ENCODE results near the gene CERS6.

Gene CERS6

GRCh38 chr2:168431301-168432024, 24.6 kb upstream of the CERS6 start:
- H3K9me3 Mint-ChIP-seq: no peaks in the 10 kb centered on the region
- H3K27me3 Mint-ChIP-seq: no peaks in the 10 kb centered on the region
- ATAC-seq (replicated peaks; ENCODE audit: extremely low read depth, poor library complexity, severe bottlenecking) (no peak), DNase-seq (ENCODE audit: low spot score in 2 of 2) (no peak)
- H3K27ac Mint-ChIP-seq (ENCODE audit: low read depth): no peak overlapping the region
- H3K4me1 Mint-ChIP-seq: peaks cover 5% of the 10 kb centered on the region
- no peak overlapping the region for H3K4me3 Mint-ChIP-seq
- H3K36me3 Mint-ChIP-seq (ENCODE audit: insufficient read depth): peaks cover 2% of the 10 kb centered on the region

- no peak overlapping the region for H3K27ac Mint-ChIP-seq (ENCODE audit: low read depth)
- no peaks in the 10 kb centered on the region for H3K9me3 Mint-ChIP-seq
- H3K4me3 Mint-ChIP-seq: no peak overlapping the region
- no peak for DNase-seq (ENCODE audit: low spot score in 2 of 2)
- H3K36me3 Mint-ChIP-seq (ENCODE audit: insufficient read depth): peaks cover 2% of the 10 kb centered on the region
- no peak for ATAC-seq (replicated peaks; ENCODE audit: extremely low read depth, poor library complexity, severe bottlenecking)
- no peaks in the 10 kb centered on the region for H3K27me3 Mint-ChIP-seq
- peaks cover 5% of the 10 kb centered on the region for H3K4me1 Mint-ChIP-seq
Measured at GRCh38 chr2:168432100-168432499, 24.0 kb upstream of the CERS6 start.

DNA sequence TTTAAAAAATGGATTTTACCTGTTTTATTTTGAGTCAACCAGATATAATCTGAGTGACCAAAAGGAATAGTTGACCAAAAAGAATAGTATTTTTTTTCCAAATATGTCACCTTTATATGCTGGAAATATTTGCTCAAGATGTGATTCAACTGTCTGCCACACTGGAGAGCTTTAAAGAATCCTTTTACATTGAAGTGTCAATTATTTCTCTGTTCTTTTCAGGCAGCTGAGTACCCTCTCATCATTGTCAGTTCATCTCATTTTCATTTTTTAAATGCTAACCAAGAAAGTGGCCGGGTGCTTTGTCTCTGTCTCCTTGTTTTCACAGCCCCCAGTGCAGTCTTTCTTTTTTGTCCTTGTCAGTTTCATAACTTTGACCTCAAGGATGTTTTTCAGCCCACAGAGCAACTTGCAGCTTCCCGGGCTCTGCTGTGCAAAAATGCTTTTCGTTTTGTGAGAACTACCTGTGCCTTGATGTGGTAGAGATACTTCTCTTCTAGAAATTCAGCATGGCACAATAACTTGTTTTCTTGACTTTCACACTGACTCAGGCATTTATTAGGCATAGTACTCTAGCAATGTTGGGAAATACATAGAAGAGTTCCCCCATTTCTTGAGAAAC, 23.4 kb upstream of the CERS6 start:
- H3K27me3 Mint-ChIP-seq: no peaks in the 10 kb centered on the region

DNA sequence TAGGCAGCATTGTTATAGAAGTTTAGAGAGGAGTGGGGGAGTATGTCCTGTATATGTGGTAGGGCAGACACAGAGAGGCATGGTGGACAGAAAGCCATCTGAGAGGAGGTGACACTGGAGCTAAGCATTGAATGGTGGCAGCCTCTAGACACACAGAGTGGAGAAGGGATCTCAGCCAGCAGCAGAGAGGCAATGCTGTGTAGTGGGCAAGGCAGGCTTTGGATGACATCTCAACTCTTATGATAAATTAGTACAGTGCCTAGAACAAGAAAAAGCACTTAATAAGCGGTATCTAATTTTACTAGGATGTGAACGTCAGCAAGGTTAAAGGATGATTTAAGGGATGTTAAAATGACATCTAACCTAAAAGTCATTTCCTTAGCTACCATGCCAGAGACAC, 22.5 kb upstream of the CERS6 start:
- DNase-seq (ENCODE audit: low spot score in 2 of 2) (no peak), ATAC-seq (replicated peaks; ENCODE audit: extremely low read depth, poor library complexity, severe bottlenecking) (no peak)
- Mint-ChIP-seq H3K9me3 (no peaks in the 10 kb centered on the region), H3K27ac (ENCODE audit: low read depth) (no peak overlapping the region), H3K36me3 (ENCODE audit: insufficient read depth) (peaks cover 2% of the 10 kb centered on the region), H3K4me3 (no peak overlapping the region), H3K27me3 (no peaks in the 10 kb centered on the region), H3K4me1 (peaks cover 5% of the 10 kb centered on the region)

More for the DNA sequence above, 23.4 kb upstream of the CERS6 start:
- no peak for ATAC-seq (replicated peaks; ENCODE audit: extremely low read depth, poor library complexity, severe bottlenecking)
- DNase-seq (ENCODE audit: low spot score in 2 of 2): no peak
- Mint-ChIP-seq H3K9me3 (no peaks in the 10 kb centered on the region), H3K36me3 (ENCODE audit: insufficient read depth) (peaks cover 2% of the 10 kb centered on the region), H3K4me1 (peaks cover 5% of the 10 kb centered on the region), H3K4me3 (no peak overlapping the region), H3K27ac (ENCODE audit: low read depth) (no peak overlapping the region)

DNA sequence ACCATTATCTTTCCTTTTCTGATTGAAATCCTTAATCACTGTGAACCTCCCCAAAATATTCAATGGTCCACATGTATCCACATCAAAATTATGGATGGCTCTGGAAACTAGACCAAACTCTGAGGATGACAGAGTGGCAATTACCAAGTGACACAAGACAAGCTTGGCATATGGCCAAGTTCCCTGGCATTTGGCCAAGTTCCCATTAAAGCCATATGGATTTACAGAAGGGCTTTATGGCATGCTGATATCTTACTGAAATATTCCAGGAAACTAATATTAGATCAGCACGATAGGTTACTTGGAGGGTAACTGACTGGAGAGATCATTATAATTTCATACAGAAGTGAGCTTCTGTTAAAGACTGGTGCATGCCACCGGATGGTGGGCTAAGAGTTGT, 21.9 kb upstream of the CERS6 start:
- Mint-ChIP-seq H3K4me1 (peaks cover 5% of the 10 kb centered on the region), H3K9me3 (no peaks in the 10 kb centered on the region), H3K4me3 (no peak overlapping the region), H3K27ac (ENCODE audit: low read depth) (no peak overlapping the region), H3K27me3 (no peaks in the 10 kb centered on the region), H3K36me3 (ENCODE audit: insufficient read depth) (peaks cover 2% of the 10 kb centered on the region)
- DNase-seq (ENCODE audit: low spot score in 2 of 2): no peak
- ATAC-seq (replicated peaks; ENCODE audit: extremely low read depth, poor library complexity, severe bottlenecking): no peak

- Mint-ChIP-seq H3K4me1 (peaks cover 5% of the 10 kb centered on the region), H3K27ac (ENCODE audit: low read depth) (no peak overlapping the region), H3K4me3 (no peak overlapping the region), H3K36me3 (ENCODE audit: insufficient read depth) (peaks cover 2% of the 10 kb centered on the region), H3K27me3 (no peaks in the 10 kb centered on the region), H3K9me3 (no peaks in the 10 kb centered on the region)
- DNase-seq (ENCODE audit: low spot score in 2 of 2): no peak
- ATAC-seq (replicated peaks; ENCODE audit: extremely low read depth, poor library complexity, severe bottlenecking): no peak
Measured at GRCh38 chr2:168436840-168437239, 19.2 kb upstream of the CERS6 start.

DNA sequence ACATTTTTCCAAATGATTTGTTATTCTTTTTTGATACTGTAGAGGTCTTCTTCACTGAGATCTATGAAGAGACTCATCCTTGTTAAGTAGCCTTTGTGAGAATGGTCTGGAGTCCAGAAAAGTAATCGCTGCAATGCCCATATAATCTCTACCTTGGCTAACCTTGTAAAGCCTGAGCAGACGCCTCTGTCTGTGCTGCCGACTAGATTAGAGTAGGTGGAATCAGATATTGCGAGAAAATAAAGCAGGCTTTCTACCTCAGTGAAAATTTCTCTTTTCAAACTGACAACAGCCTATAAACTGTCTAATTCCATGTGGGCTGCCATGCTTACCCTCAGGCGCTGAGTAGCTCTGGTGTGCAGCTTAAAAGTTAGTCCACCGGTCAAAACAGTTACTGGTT, 17.5 kb upstream of the CERS6 start:
- no peaks in the 10 kb centered on the region for H3K27me3 Mint-ChIP-seq
- no peak overlapping the region for H3K27ac Mint-ChIP-seq (ENCODE audit: low read depth)
- H3K4me3 Mint-ChIP-seq: no peak overlapping the region
- H3K36me3 Mint-ChIP-seq (ENCODE audit: insufficient read depth): no peaks in the 10 kb centered on the region
- H3K4me1 Mint-ChIP-seq: no peaks in the 10 kb centered on the region
- DNase-seq (ENCODE audit: low spot score in 2 of 2): no peak
- H3K9me3 Mint-ChIP-seq: no peaks in the 10 kb centered on the region
- ATAC-seq (replicated peaks; ENCODE audit: extremely low read depth, poor library complexity, severe bottlenecking): no peak

- Mint-ChIP-seq H3K27me3 (no peaks in the 10 kb centered on the region), H3K36me3 (ENCODE audit: insufficient read depth) (no peaks in the 10 kb centered on the region), H3K27ac (ENCODE audit: low read depth) (no peak overlapping the region), H3K9me3 (no peaks in the 10 kb centered on the region), H3K4me1 (no peaks in the 10 kb centered on the region), H3K4me3 (no peak overlapping the region)
- DNase-seq (ENCODE audit: low spot score in 2 of 2): no peak
- no peak for ATAC-seq (replicated peaks; ENCODE audit: extremely low read depth, poor library complexity, severe bottlenecking)
Measured at GRCh38 chr2:168439536-168439935, 16.5 kb upstream of the CERS6 start.

DNA sequence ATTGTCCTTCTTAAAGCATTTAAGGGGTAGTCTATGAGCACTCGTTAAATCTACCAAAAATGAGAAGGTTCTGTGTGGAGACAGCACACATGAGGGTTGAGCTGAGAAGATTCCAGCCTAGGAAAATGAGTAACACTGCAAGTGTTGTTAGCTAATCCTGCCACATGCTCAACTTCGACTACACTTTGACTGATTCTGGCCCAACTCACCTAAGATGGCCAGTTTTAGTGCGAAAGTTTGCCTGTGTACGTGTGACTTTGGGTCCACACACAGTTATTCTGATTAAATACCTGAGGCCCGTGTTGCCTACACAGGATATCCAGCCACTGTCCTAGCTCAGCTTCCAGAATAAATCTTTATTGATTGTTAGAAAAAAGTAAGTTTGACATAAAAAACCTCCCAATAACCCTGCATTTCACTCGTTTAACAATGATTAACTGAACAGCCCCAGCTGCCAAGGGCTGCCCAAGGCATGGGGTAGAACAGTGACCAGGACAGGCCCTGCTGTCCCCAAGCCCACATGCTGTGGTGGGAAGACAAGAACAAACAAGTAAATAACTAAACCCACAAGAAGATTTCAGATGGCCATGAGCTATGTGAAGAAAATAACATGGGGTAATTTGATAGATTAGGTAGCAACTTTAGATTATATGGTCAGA, 14.7 kb upstream of the CERS6 start:
- DNase-seq (ENCODE audit: low spot score in 2 of 2) (no peak), ATAC-seq (replicated peaks; ENCODE audit: extremely low read depth, poor library complexity, severe bottlenecking) (no peak)
- Mint-ChIP-seq H3K4me1 (no peaks in the 10 kb centered on the region), H3K36me3 (ENCODE audit: insufficient read depth) (no peaks in the 10 kb centered on the region), H3K4me3 (no peak overlapping the region), H3K27ac (ENCODE audit: low read depth) (no peak overlapping the region), H3K9me3 (no peaks in the 10 kb centered on the region), H3K27me3 (no peaks in the 10 kb centered on the region)

DNA sequence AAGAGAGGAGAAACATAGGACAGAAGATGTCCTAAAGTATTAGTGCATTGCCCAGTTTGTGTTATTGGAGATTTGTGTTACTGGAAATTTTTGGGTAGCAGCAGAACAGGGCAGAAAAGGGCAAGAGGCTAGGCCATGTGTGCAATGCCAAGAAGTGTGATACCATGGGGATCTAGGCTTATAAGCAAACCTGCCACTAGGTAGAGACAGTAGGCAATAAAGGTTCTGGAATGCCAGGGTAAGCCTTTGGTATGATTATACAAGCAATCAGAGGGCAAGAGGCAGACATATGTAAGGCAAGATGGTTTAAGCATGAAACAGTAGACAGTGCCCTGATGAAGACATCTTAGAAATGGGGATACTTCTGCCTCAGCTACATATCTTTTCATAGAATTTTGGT, 12.3 kb upstream of the CERS6 start:
- no peaks in the 10 kb centered on the region for H3K9me3 Mint-ChIP-seq
- H3K36me3 Mint-ChIP-seq (ENCODE audit: insufficient read depth): no peaks in the 10 kb centered on the region
- no peak overlapping the region for H3K27ac Mint-ChIP-seq (ENCODE audit: low read depth)
- DNase-seq (ENCODE audit: low spot score in 2 of 2) (no peak), ATAC-seq (replicated peaks; ENCODE audit: extremely low read depth, poor library complexity, severe bottlenecking) (no peak)
- no peaks in the 10 kb centered on the region for H3K4me1 Mint-ChIP-seq
- no peak overlapping the region for H3K4me3 Mint-ChIP-seq
- no peaks in the 10 kb centered on the region for H3K27me3 Mint-ChIP-seq

- DNase-seq (ENCODE audit: low spot score in 2 of 2) (no peak), ATAC-seq (replicated peaks; ENCODE audit: extremely low read depth, poor library complexity, severe bottlenecking) (no peak)
- no peaks in the 10 kb centered on the region for H3K4me1 Mint-ChIP-seq
- no peak overlapping the region for H3K27ac Mint-ChIP-seq (ENCODE audit: low read depth)
- no peaks in the 10 kb centered on the region for H3K27me3 Mint-ChIP-seq
- H3K9me3 Mint-ChIP-seq: no peaks in the 10 kb centered on the region
- H3K4me3 Mint-ChIP-seq: no peak overlapping the region
- no peaks in the 10 kb centered on the region for H3K36me3 Mint-ChIP-seq (ENCODE audit: insufficient read depth)
Measured at GRCh38 chr2:168445960-168446359, 10.1 kb upstream of the CERS6 start.

- Mint-ChIP-seq H3K27me3 (no peaks in the 10 kb centered on the region), H3K4me3 (no peak overlapping the region), H3K4me1 (no peaks in the 10 kb centered on the region), H3K27ac (ENCODE audit: low read depth) (no peak overlapping the region), H3K36me3 (ENCODE audit: insufficient read depth) (no peaks in the 10 kb centered on the region), H3K9me3 (no peaks in the 10 kb centered on the region)
- DNase-seq (ENCODE audit: low spot score in 2 of 2) (no peak), ATAC-seq (replicated peaks; ENCODE audit: extremely low read depth, poor library complexity, severe bottlenecking) (no peak)
Measured at GRCh38 chr2:168448980-168449379, 7.1 kb upstream of the CERS6 start.

DNA sequence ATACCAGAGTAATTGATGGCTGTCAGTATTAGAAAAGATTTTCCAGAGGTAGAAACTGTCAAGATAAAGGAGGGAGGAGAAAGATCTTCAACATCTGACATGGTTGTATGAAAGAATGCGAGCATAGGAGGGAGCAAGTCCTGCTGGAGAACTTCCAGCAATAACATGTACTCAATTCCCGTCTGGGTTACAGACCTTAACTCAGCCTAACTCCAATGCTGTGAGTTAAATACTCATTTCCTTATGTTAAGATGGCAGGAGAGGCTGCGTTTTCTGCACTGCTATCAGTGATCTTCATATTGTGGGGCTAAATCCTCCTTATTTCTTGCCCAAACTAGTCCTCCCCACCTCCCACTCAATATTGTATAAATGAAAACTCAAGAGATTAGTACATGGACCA, 6.7 kb upstream of the CERS6 start:
- no peak for DNase-seq (ENCODE audit: low spot score in 2 of 2)
- Mint-ChIP-seq H3K4me1 (no peaks in the 10 kb centered on the region), H3K27ac (ENCODE audit: low read depth) (no peak overlapping the region), H3K9me3 (no peaks in the 10 kb centered on the region), H3K36me3 (ENCODE audit: insufficient read depth) (no peaks in the 10 kb centered on the region), H3K4me3 (no peak overlapping the region), H3K27me3 (no peaks in the 10 kb centered on the region)
- no peak for ATAC-seq (replicated peaks; ENCODE audit: extremely low read depth, poor library complexity, severe bottlenecking)

Measured in central memory CD8-positive, alpha-beta T cell (primary cell).